GM12875 (cell line): ENCODE measurements around the gene C16orf90.

Experiments used
- H3K4me3 ChIP-seq: one replicate; pipeline ENCODE4 v1.5.1; 2011; ENCODE audit warnings: low read depth, low read length, control low read depth
- TF ChIP-seq, protein P1 (sequence below): IDR thresholded peaks from 2 replicates; pipeline ENCODE4 v1.5.1; 2011; ENCODE audit warnings: low read depth, mild to moderate bottlenecking, control low read depth, inconsistent platforms, low read length, moderate library complexity, borderline replicate concordance; ENCODE audit not compliant: insufficient read depth

C16orf90 gene

DNA sequence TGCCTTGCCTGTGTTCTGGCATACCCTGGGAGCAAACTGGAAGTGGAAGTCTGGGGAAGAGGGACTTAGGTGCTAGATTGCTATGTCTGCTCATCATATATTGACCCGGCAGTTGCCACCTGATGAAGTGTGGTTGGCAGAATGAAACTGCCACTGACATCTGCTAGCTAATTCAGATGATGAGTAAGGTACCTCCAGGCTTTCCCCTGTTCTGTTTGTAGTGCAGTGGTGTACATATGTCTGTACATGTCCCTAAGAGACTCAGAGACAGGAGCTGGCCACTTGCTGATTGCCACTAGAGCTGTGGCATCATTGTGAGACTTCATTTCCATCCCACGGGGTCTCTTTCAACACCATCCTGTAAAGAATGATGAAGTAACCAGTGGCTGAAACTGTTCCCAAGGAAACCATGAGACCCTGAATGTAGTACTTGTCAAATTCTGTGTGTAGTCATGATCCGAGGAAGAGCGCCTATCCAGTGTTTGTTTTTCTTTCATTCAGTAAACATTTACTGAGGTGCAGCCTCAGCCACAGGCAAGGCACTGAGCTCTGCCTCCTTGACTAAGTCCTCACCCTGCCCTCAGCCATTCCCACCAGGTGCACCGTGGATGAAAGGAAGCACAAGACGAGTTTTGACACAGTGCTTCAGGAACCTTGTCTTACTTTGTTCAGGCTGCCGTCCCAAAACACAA lies 18.7 kb upstream of the C16orf90 start:
- TF ChIP-seq, protein P1, sequence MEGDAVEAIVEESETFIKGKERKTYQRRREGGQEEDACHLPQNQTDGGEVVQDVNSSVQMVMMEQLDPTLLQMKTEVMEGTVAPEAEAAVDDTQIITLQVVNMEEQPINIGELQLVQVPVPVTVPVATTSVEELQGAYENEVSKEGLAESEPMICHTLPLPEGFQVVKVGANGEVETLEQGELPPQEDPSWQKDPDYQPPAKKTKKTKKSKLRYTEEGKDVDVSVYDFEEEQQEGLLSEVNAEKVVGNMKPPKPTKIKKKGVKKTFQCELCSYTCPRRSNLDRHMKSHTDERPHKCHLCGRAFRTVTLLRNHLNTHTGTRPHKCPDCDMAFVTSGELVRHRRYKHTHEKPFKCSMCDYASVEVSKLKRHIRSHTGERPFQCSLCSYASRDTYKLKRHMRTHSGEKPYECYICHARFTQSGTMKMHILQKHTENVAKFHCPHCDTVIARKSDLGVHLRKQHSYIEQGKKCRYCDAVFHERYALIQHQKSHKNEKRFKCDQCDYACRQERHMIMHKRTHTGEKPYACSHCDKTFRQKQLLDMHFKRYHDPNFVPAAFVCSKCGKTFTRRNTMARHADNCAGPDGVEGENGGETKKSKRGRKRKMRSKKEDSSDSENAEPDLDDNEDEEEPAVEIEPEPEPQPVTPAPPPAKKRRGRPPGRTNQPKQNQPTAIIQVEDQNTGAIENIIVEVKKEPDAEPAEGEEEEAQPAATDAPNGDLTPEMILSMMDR = no peak
- no peak overlapping the region for H3K4me3 ChIP-seq

DNA sequence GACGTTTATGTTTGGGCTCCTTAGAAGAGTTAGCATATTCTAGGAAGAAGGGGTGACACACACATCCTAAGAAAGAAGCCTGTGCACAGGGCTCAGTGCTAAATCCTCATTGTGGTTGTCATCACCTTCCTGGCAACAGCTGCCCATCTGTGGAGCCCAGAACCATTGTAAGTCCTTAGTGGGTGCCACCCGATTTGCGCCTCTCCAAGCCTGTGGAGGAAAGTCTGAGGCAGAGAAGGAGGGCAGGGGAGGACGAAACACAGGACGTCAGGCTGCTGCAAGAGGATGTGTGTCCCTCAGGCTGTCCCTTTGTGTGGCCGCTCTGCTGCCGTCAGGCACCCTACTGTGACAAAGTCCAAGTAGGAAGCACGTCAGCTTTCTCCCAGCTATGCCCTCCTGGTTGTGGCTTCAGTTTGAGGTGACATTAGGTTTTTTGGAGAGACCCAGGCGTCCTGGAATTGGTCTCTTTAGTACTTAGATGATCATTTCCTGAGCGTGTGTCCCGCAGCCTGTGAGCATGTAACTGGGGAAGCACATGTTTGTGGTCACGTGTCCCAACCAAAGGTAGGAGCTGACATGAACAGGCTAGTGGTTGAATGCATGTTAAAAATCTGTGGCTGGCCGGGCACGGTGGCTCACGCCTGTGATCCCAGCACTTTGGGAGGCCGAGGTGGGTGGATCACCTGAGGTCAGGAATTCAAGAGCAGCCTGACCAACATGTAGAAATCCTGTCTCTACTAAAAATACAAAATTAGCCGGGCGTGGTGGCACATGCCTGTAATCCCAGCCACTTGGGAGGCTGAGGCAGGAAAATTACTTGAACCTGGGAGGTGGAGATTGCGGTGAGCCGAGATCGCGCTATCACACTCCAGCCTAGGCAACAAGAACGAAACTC lies 16.2 kb upstream of the C16orf90 start:
- TF ChIP-seq, protein P1 = no peak
- H3K4me3 ChIP-seq = no peak overlapping the region

DNA sequence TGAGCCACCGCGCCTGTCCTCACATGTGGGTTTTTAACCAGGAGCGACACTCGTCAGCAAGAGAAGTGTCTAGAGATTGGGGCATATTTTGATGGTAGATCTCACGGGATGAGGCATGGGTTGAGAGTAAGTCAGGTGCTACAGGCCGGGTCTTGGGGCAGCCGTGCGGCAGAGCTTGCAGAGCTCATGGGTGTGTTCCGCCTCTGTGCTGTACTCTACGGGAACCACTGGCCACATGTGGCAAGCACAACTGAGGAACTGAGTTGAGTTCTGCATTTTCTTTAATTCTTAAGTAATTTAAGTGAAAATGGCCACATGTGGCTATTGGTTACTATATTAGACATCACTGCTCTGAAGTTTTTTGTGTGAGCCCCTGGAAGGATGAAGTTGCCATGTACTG lies 15.1 kb upstream of the C16orf90 start:
- H3K4me3 ChIP-seq = no peak overlapping the region
- TF ChIP-seq, protein P1 = no peak

DNA sequence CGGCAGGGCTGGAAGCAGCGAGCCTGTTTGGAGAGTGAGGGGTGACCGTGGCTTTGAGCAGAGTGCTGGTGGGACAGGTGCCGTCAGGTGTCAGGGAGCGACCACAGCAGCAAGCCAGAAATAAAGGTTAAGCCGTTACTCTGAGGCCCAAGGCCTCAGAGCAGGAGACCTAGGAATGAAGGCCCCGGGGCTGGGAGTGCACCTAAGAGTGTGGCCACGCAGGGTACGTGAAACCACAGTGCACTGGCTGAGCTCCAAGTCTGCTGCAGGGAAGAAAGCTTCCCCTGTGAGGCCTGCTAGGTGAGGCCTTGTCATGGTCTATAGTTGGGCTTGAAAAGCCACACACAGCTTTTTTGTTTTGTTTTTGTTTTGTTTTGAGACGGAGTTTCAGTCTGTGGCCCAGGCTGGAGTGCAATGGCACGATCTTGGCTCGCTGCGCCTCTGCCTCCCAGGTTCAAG lies 14.2 kb upstream of the C16orf90 start:
- no peak overlapping the region for H3K4me3 ChIP-seq
- TF ChIP-seq, protein P1 = no peak

DNA sequence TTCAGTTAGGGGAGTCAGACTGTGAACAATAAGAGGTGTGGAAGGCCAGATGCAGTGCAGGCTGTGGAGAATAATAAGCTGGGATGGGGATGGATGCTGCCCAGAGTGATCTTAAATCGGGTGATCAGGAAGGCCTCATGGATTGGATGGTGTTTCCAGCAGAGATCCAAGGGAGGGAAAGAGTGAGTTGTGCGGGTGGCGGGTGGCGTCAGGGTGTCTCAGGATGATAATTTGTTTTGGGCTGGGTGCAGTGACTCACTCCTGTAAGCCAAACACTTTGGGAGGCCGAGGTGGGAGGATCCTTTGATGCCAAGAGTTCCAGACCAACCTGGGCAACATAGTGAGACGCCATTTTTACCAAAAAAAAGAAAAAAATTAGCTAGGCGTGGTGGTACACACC lies 13.4 kb upstream of the C16orf90 start:
- TF ChIP-seq, protein P1 = no peak
- H3K4me3 ChIP-seq = no peak overlapping the region

DNA sequence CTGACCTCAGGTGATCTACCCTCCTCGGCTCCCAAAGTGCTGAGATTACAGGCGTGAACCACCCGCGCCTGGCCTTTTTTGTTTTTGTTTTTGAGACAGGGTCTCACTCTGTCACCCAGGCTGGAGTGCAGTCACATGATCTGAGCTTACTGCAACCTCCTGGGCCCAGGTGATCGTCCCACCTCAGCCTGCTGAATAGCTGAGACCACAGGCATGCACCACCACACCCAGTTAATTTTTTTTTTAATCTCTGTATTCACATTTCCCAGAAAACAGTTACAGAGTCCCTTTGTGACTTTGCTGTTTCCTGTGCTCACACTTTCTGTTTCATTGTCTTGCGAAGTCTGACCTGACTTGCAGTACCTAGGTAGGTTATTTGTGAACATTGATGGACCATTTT lies 8.2 kb upstream of the C16orf90 start:
- no peak overlapping the region for H3K4me3 ChIP-seq
- TF ChIP-seq, protein P1 = no peak
